ENCODE measurements around the gene NOVA1.

NOVA1 gene

GRCh38 chr14:26526137-26526536, 71.7 kb downstream of the NOVA1 start:
- ChIA-PET CTCF (no interaction called here), POLR2A (no interaction called here)
- DNase-seq (ENCODE audit: extremely low spot score) = no peak
- TF ChIP-seq TARDBP (IDR thresholded peaks at IDR 0.05) = no peak

GRCh38 chr14:26525085-26525484, 72.7 kb downstream of the NOVA1 start:
- no peak for TF ChIP-seq TARDBP (IDR thresholded peaks at IDR 0.05)
- DNase-seq (ENCODE audit: extremely low spot score) = no peak
- ChIA-PET CTCF (no interaction called here), POLR2A (no interaction called here)

GRCh38 chr14:26522967-26523366, 74.9 kb downstream of the NOVA1 start:
- POLR2A ChIA-PET = no interaction called here
- CTCF ChIA-PET = no interaction called here
- no peak for DNase-seq (ENCODE audit: extremely low spot score)
- TF ChIP-seq NFRKB (IDR thresholded peaks at IDR 0.05) (no peak), SUZ12 (IDR thresholded peaks at IDR 0.05) (no peak), ZNF384 (IDR thresholded peaks at IDR 0.05) (no peak), SP1 (IDR thresholded peaks at IDR 0.05) (no peak), TARDBP (IDR thresholded peaks at IDR 0.05) (no peak), PKNOX1 (IDR thresholded peaks at IDR 0.05) (no peak), LEF1 (IDR thresholded peaks at IDR 0.05; ENCODE audit: borderline replicate concordance) (no peak), ELF4 (IDR thresholded peaks at IDR 0.05) (no peak), FOXA1 (IDR thresholded peaks at IDR 0.05) (no peak), BHLHE40 (IDR thresholded peaks at IDR 0.05; ENCODE audit: borderline replicate concordance) (no peak), CTBP1 (IDR thresholded peaks at IDR 0.05; ENCODE audit: borderline replicate concordance) (no peak), HDGF (IDR thresholded peaks at IDR 0.05; ENCODE audit: borderline replicate concordance) (no peak), FOXM1 (IDR thresholded peaks at IDR 0.05; ENCODE audit: borderline replicate concordance) (no peak), FOXK2 (IDR thresholded peaks at IDR 0.05) (no peak), L3MBTL2 (conservative IDR thresholded peaks at IDR 0.05) (no peak), ARNT (IDR thresholded peaks at IDR 0.05) (no peak)

- POLR2A ChIA-PET = no interaction called here
- TF ChIP-seq FOXA1 (IDR thresholded peaks at IDR 0.05) (no peak), NFRKB (IDR thresholded peaks at IDR 0.05) (no peak), BHLHE40 (IDR thresholded peaks at IDR 0.05; ENCODE audit: borderline replicate concordance) (no peak), FOXK2 (IDR thresholded peaks at IDR 0.05) (no peak), PKNOX1 (IDR thresholded peaks at IDR 0.05) (no peak), ZNF384 (IDR thresholded peaks at IDR 0.05) (no peak), L3MBTL2 (conservative IDR thresholded peaks at IDR 0.05) (no peak), FOXM1 (IDR thresholded peaks at IDR 0.05; ENCODE audit: borderline replicate concordance) (no peak), ELF4 (IDR thresholded peaks at IDR 0.05) (no peak), CTBP1 (IDR thresholded peaks at IDR 0.05; ENCODE audit: borderline replicate concordance) (no peak), HDGF (IDR thresholded peaks at IDR 0.05; ENCODE audit: borderline replicate concordance) (no peak), SP1 (IDR thresholded peaks at IDR 0.05) (no peak), SUZ12 (IDR thresholded peaks at IDR 0.05) (no peak), ARNT (IDR thresholded peaks at IDR 0.05) (no peak)
- no peak for DNase-seq (ENCODE audit: extremely low spot score)
- CTCF ChIA-PET = no interaction called here
Observed at GRCh38 chr14:26517771-26518170, 80.1 kb downstream of the NOVA1 start.

GRCh38 chr14:26500028-26500427, 97.8 kb downstream of the NOVA1 start:
- ChIA-PET CTCF (no interaction called here), POLR2A (no interaction called here)
- no peak for DNase-seq (ENCODE audit: extremely low spot score)
- TF ChIP-seq ARNT (IDR thresholded peaks at IDR 0.05) = no peak
- TF ChIP-seq ELF4 (IDR thresholded peaks at IDR 0.05) = no peak
- TF ChIP-seq NFRKB (IDR thresholded peaks at IDR 0.05) = no peak
- no peak for TF ChIP-seq L3MBTL2 (conservative IDR thresholded peaks at IDR 0.05)
- TF ChIP-seq FOXA1 (IDR thresholded peaks at IDR 0.05) = no peak
- no peak for TF ChIP-seq ZNF384 (IDR thresholded peaks at IDR 0.05)
- no peak for TF ChIP-seq LEF1 (IDR thresholded peaks at IDR 0.05; ENCODE audit: borderline replicate concordance)
- TF ChIP-seq PKNOX1 (IDR thresholded peaks at IDR 0.05) = no peak
- TF ChIP-seq SP1 (IDR thresholded peaks at IDR 0.05) = no peak
- no peak for TF ChIP-seq HDGF (IDR thresholded peaks at IDR 0.05; ENCODE audit: borderline replicate concordance)
- no peak for TF ChIP-seq BHLHE40 (IDR thresholded peaks at IDR 0.05; ENCODE audit: borderline replicate concordance)
- TF ChIP-seq TARDBP (IDR thresholded peaks at IDR 0.05) = no peak
- no peak for TF ChIP-seq FOXM1 (IDR thresholded peaks at IDR 0.05; ENCODE audit: borderline replicate concordance)
- no peak for TF ChIP-seq CTBP1 (IDR thresholded peaks at IDR 0.05; ENCODE audit: borderline replicate concordance)
- TF ChIP-seq FOXK2 (IDR thresholded peaks at IDR 0.05) = no peak
- TF ChIP-seq SUZ12 (IDR thresholded peaks at IDR 0.05) = no peak

- TF ChIP-seq ARNT (IDR thresholded peaks at IDR 0.05) (no peak), BHLHE40 (IDR thresholded peaks at IDR 0.05; ENCODE audit: borderline replicate concordance) (no peak), PKNOX1 (IDR thresholded peaks at IDR 0.05) (no peak), FOXM1 (IDR thresholded peaks at IDR 0.05; ENCODE audit: borderline replicate concordance) (no peak), TARDBP (IDR thresholded peaks at IDR 0.05) (no peak), FOXK2 (IDR thresholded peaks at IDR 0.05) (no peak), HDGF (IDR thresholded peaks at IDR 0.05; ENCODE audit: borderline replicate concordance) (no peak), ZNF384 (IDR thresholded peaks at IDR 0.05) (no peak), NFRKB (IDR thresholded peaks at IDR 0.05) (no peak), FOXA1 (IDR thresholded peaks at IDR 0.05) (no peak), CTBP1 (IDR thresholded peaks at IDR 0.05; ENCODE audit: borderline replicate concordance) (no peak), SP1 (IDR thresholded peaks at IDR 0.05) (no peak), SUZ12 (IDR thresholded peaks at IDR 0.05) (no peak), LEF1 (IDR thresholded peaks at IDR 0.05; ENCODE audit: borderline replicate concordance) (no peak), ELF4 (IDR thresholded peaks at IDR 0.05) (no peak), L3MBTL2 (conservative IDR thresholded peaks at IDR 0.05) (no peak)
- CTCF ChIA-PET = no interaction called here
- POLR2A ChIA-PET = no interaction called here
- no peak for DNase-seq (ENCODE audit: extremely low spot score)
Observed at GRCh38 chr14:26499546-26499945, 98.3 kb downstream of the NOVA1 start.
